ENCODE data around the gene SPRY2. TPM values are rescaled to one million over a fixed set of nuclear protein-coding genes. Genes with fewer than 3 reads are reported as not detected.

SPRY2 gene, protein sequence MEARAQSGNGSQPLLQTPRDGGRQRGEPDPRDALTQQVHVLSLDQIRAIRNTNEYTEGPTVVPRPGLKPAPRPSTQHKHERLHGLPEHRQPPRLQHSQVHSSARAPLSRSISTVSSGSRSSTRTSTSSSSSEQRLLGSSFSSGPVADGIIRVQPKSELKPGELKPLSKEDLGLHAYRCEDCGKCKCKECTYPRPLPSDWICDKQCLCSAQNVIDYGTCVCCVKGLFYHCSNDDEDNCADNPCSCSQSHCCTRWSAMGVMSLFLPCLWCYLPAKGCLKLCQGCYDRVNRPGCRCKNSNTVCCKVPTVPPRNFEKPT
- 10 to 100 TPM; 33.1 to 38.9 TPM for total RNA-seq

DNA sequence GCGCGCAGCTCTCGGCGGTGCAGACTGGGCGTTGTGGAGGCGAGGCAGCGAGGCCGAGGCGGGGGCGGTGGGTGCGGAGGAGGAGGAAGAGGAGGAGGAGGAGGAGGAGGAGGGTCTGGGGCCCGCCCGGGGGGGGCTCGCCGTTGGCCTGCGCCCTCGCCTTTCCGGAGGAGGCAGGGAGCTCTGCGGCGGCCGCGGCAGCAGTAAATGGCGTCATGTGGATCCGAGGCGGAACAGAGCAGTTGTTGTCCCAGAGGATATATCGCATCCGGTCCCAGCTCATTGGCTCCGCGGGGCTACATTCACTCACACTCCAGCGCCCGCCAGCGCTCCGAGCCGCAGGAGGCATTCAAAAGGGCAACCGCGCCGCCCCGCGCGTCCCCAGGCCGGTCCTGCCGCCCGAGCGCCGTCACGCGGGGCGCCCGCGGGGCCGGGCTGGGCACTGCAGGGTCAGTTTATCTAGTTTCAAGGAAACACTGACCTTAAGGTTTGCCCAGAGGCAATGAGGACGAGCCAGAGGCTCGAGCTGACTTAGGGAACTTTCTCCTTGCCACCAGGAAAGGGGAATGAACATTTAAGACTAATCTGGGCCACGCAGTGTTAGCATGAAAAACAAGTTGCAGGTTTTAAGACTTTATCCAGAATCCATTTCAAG, at the start of gene SPRY2:
Gene SPRY2 (minus strand): TSS at position 26 of the 655 bp plus-strand sequence. CDS start 3,421 bp downstream, outside the sequence.
- H3K27ac ChIP-seq, result peak within 1 kb of the TSS; percentile 97 to 99
- DNase-seq (ENCODE audit: low spot score), result peak; percentile 97
- TF ChIP-seq, protein P1, sequence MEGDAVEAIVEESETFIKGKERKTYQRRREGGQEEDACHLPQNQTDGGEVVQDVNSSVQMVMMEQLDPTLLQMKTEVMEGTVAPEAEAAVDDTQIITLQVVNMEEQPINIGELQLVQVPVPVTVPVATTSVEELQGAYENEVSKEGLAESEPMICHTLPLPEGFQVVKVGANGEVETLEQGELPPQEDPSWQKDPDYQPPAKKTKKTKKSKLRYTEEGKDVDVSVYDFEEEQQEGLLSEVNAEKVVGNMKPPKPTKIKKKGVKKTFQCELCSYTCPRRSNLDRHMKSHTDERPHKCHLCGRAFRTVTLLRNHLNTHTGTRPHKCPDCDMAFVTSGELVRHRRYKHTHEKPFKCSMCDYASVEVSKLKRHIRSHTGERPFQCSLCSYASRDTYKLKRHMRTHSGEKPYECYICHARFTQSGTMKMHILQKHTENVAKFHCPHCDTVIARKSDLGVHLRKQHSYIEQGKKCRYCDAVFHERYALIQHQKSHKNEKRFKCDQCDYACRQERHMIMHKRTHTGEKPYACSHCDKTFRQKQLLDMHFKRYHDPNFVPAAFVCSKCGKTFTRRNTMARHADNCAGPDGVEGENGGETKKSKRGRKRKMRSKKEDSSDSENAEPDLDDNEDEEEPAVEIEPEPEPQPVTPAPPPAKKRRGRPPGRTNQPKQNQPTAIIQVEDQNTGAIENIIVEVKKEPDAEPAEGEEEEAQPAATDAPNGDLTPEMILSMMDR (IDR thresholded peaks at IDR 0.05), result peak in 1 of 2 donors; percentile 53

DNA sequence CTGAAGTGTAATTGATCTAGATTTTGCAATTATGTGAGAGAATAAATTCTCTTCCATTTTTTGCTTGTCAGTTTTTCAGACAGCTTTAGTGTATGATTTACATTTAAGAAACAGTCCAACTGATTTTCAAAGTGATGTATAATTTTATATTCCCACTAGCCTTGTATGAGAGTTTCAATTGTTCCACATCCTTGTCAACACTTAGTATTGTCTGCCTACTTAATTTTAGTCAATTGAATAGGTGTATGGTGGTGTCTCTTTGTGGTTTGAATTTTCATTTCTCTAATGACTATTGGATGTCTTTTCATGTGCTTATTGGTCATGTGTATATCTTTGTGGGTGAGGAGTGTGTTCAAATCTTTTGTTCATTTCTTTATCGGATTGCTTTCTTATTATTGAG, 49.4 kb upstream of the SPRY2 start:
- Histone ChIP-seq H3K27ac (no peak overlapping the region), H3K4me1 (peaks cover 0 to 7% of the 10 kb centered on the region in 2 donors), H3K9me3 (peaks cover 0 to 31% of the 10 kb centered on the region in 2 donors), H3K36me3 (no peaks in the 10 kb centered on the region), H3K27me3 (no peaks in the 10 kb centered on the region), H3K4me3 (no peak overlapping the region)
- no peak for DNase-seq (ENCODE audit: low spot score)
- TF ChIP-seq, protein P1 (IDR thresholded peaks at IDR 0.05), result no peak

More for the DNA sequence above, at the start of gene SPRY2:
- H3K9me3 ChIP-seq, result no peaks in the 10 kb centered on the region
- no peaks in the 10 kb centered on the region for H3K27me3 ChIP-seq
- H3K4me1 ChIP-seq, result peaks cover 0 to 36% of the 10 kb centered on the region in 2 donors
- H3K36me3 ChIP-seq, result peaks cover 13% of the 10 kb centered on the region
- peak within 1 kb of the TSS; percentile 88 to 97 for H3K4me3 ChIP-seq

DNA sequence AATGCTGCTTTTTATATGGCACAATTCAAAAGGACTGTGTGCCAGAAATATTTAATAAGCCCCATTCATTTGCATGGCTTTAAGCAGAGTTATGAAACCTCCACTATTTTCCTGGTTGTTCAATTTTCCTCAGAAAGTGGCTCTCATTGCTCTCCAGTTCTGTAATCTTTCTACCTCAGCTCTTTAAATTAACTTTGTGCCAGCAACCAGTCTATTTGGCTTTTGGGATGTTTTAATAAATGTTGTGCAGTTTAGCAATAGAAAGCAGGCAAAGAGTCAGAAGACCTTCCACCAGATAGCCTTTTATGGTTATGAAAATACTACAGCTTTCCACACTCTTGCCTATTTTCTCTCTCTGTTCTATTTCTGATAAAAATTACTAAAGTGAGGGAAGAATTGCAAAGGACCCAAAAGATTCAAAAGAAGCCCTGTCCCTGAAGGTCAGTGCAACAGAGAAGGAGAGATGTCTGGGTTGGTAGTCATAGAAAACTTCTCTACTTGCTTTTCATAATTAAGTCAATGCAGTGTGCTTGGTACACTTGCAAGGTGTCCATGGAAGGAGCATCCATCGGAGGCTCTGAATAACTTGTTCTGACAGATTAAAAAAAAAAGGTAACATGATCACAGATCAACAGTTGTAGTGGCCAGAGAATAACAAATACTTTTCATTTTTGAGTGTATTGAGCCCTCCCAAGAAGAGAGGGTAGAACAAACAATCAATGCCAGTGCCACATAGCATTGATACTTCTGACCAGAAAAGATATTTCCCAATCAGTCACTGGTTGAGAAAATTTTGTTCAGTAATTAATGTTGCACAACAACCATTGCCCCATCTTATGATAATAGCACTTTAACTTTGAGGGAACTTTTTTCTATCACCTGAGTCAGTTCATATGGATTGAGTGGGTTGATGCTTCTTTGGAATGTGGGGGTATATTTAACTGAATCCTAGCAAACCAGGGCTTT, 48.4 kb upstream of the SPRY2 start:
- peaks cover 0 to 7% of the 10 kb centered on the region in 2 donors for H3K4me1 ChIP-seq
- peaks cover 0 to 25% of the 10 kb centered on the region in 2 donors for H3K9me3 ChIP-seq
- no peak for DNase-seq (ENCODE audit: low spot score)
- no peaks in the 10 kb centered on the region for H3K36me3 ChIP-seq
- peak overlapping the region in 1 of 2 donors; percentile 36 for H3K27ac ChIP-seq
- no peak overlapping the region for H3K4me3 ChIP-seq
- TF ChIP-seq, protein P1 (IDR thresholded peaks at IDR 0.05), result no peak
- no peaks in the 10 kb centered on the region for H3K27me3 ChIP-seq

DNA sequence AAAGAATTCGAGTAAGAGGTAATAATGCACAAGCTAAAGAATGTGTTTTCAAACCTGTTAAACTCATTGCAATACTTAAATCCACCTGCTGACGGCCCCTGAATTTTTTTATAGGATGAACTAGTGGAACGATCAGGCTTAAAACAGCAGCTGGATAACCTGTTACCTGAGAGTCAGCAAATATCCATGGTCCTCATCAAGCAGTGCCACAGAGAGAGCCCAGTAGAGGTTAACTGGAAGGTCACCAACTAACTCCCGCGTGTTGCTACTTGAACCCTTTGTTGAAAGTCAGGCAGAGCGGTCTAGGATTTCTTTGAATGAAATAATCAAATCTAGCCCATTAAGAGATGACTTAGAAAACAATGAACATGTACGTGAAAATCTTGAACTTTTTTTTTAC, 47.6 kb upstream of the SPRY2 start:
- Histone ChIP-seq H3K27ac (no peak overlapping the region), H3K27me3 (no peaks in the 10 kb centered on the region), H3K36me3 (no peaks in the 10 kb centered on the region), H3K4me1 (peaks cover 0 to 7% of the 10 kb centered on the region in 2 donors), H3K4me3 (no peak overlapping the region), H3K9me3 (peaks cover 0 to 16% of the 10 kb centered on the region in 2 donors)
- TF ChIP-seq, protein P1 (IDR thresholded peaks at IDR 0.05), result no peak
- DNase-seq (ENCODE audit: low spot score), result no peak

DNA sequence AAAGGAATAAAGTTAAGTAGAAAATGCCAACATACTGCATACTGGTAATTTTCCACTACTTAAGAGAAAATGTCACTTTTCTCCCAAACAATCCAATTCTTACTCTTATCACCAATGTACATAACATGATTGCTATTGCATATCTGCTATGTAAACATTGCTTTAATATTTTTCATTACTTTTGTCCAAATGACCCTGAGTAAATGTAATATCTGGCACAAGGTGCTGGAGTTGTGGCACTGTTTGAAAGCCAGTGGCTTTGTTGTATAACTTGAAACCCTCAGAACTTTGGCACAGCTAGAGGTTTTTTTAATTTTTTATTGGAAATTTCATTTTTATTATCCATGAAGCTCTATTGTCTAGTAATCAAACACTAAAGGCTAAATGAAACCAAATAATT, 45.7 kb upstream of the SPRY2 start:
- no peaks in the 10 kb centered on the region for H3K36me3 ChIP-seq
- H3K27ac ChIP-seq, result no peak overlapping the region
- H3K4me3 ChIP-seq, result no peak overlapping the region
- DNase-seq (ENCODE audit: low spot score), result no peak
- peaks cover 0 to 7% of the 10 kb centered on the region in 2 donors for H3K9me3 ChIP-seq
- TF ChIP-seq, protein P1 (IDR thresholded peaks at IDR 0.05), result no peak
- no peaks in the 10 kb centered on the region for H3K27me3 ChIP-seq
- peaks cover 0 to 7% of the 10 kb centered on the region in 2 donors for H3K4me1 ChIP-seq

Data from right atrium auricular region (tissue), 2 donors.